SW 1271 (cell line): ENCODE measurements around the gene WDFY3.

ENCODE experiments used
- DNase-seq, 2 experiments: peaks; one replicate each; lab custom pipeline; 2025; lab: John Stamatoyannopoulos, UW

Gene WDFY3

GRCh38 chr4:84790769-84791565 lies 175.5 kb downstream of the WDFY3 start:
- no peak for DNase-seq

DNA sequence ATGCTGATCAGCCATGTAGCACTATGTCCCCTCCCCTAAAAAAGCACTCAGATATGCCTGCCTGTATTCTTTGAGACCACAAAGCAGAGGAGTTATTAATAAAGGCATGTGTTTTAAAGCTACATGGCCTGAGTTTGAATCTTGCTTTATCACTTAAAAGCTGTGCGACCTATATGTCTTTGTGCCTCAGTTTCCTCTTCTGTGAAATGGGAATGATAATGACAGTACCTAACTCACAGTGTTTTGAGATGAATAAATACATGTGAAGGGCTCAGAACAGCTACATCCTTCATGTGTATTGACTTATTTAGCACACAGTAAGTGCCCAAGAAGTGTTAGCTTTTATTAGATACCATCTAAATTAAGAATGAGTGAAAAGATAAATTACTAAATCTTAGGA lies 180.0 kb downstream of the WDFY3 start:
- DNase-seq = no peak

- no peak for DNase-seq
Measured at GRCh38 chr4:84782517-84782916, 184.0 kb downstream of the WDFY3 start.

DNA sequence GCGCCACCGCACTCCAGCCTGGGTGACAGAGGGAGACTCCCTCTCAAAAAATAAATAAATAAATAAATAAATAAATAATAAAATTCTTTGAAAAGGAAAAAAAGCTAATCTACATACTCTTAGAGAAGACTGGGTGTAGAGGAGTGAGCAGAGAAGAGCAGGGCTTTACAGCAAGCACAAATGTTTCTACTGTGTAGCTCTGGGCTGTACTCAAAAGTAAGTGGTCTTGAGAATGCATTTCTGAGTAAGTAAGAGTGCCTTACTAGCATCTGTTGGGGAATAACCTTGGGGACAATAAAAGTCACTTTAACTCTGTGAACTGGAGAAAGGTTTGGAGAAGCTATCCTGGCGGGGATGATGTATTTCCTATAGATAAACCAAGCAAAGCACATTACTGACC lies 185.8 kb downstream of the WDFY3 start:
- DNase-seq = no peak

- no peak for DNase-seq
Measured at GRCh38 chr4:84778041-84778440, 188.4 kb downstream of the WDFY3 start.

GRCh38 chr4:84767168-84767567 lies 199.3 kb downstream of the WDFY3 start:
- no peak for DNase-seq

GRCh38 chr4:84753321-84753972 lies 213.0 kb downstream of the WDFY3 start:
- DNase-seq = no peak

GRCh38 chr4:84751707-84752106 lies 214.8 kb downstream of the WDFY3 start:
- DNase-seq = no peak

DNA sequence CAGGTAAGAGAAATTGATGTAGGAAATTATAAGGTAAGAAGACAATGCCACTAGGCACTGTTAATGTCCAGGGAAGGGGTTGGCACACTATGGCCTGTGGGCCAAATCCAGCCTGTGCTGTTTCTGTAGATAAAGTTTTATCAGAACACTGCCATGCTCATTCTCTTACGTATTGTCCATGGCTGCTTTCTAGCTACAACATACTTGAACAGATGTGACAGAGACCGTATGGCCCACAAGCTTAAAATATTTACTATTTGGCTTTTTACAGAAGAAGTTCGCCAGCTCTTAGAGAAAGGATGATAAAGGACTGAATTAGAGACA lies 215.6 kb downstream of the WDFY3 start:
- DNase-seq = no peak

- peak; percentile 4 to 47 for DNase-seq
Measured at GRCh38 chr4:84750260-84750959, 216.1 kb downstream of the WDFY3 start.

DNA sequence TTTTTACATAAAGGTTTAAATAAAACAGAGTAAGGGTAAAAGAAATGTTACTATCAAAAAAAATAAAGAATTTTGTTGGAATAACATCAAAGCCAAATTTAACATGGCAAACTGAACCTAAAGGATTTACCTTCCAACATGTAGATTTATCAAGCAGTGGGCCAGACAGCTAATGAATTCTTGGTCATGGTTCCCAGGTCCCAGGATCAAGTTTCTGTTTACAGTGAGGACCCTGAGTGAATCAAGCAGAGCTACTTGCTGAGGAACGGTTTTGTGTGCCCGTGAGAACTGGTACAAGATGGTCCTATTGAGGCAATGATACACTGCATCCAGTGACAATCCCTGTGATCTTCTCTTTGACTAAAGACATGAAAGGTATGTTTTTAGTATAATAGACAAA lies 226.4 kb downstream of the WDFY3 start:
- no peak for DNase-seq

GRCh38 chr4:84738622-84739021 lies 227.9 kb downstream of the WDFY3 start:
- no peak for DNase-seq

- DNase-seq = no peak
Measured at GRCh38 chr4:84737656-84738055, 228.8 kb downstream of the WDFY3 start.

- DNase-seq = no peak
Measured at GRCh38 chr4:84734037-84734436, 232.5 kb downstream of the WDFY3 start.

GRCh38 chr4:84733343-84734033 lies 233.0 kb downstream of the WDFY3 start:
- DNase-seq = no peak

- DNase-seq = no peak
Measured at GRCh38 chr4:84730375-84730774, 236.1 kb downstream of the WDFY3 start.

DNA sequence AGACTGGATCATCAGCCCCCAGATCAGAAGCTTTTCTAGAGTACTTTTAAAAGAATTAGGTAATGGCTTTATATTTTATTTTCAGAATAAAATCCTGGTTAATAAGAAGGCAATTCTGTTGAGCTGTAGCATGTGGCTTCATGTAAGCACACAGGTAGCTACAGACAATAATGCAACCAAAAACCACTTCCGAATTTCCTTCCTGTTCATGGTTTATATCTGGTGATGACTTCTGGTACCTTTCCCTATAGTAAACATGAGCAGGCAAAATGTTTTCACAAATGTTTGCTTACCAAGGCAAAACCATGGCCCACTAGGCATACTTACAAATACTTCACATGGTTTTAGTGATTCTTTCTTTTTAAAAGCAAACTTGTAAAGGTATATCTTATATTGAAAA lies 239.0 kb downstream of the WDFY3 start:
- no peak for DNase-seq

- no peak for DNase-seq
Measured at GRCh38 chr4:84726356-84726755, 240.1 kb downstream of the WDFY3 start.

DNA sequence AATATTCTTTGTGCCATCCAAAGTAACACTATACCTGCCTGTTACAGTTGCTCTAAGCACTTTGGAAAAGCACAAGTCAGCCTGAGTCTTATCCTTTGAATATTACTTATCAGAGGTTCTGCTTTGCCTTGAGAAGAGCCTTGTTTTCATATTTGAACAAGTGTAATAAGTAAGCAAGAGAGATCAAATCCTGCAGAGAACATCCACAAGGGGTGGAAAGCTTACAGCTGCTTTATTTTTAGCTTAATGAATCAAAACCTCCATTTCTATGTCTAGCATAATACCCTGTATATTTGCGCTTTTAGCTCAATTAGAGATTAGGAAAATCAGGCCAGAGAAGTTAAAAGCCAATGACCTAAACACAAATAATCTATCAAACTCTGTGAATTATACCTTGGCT lies 243.8 kb downstream of the WDFY3 start:
- DNase-seq = no peak

- no peak for DNase-seq
Measured at GRCh38 chr4:84719115-84719514, 247.4 kb downstream of the WDFY3 start.

DNA sequence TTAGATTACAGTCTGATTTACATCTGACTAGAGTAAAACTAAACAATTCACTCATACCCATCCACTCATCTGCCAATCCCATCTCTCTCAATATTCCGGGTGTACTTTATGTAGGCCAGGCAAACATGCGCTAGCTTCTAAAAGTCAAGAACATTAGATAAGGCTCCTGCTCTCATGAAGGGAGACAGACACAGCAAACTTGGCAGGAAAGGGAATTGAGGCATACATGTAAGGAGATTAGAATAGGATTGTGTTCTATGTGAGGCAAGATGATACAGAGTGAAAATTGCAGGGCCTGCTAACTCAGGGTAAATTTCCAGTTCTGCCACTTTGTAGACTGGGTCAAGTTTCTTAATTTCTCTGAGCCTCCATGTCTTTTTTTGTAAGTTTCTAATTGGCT lies 247.8 kb downstream of the WDFY3 start:
- no peak for DNase-seq

DNA sequence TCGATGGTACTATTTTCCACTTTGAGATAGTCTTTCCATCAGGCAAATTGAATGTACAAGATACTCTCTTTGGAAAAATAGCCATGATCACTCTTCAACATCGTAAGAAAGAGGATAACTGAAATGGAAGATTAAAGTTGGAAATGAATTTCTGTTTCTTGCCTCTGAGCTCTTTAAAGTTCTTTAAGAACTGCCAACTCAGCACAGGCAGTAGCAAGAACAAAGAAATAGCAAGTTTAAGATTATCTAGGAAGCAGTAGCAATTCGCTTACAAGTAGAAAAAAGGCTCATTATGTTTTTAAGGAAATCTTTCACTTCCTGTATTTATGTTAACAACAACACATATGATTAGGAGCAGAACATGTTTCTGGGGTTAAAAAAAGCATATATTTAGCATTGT lies 255.9 kb downstream of the WDFY3 start:
- no peak for DNase-seq
